HG02571 (cell line): Measurements from ENCODE around the gene MRPL20.
"Not testable (repeated sequence)": the region's sequence is repeated elsewhere in the genome, so short reads cannot be mapped to it uniquely, and the experiment has no call there.

Source experiments
- ATAC-seq: cut with Tn5 transposase; IDR thresholded peaks from one replicate; pipeline ENCODE4 v1.9.1; 2021; ENCODE audit warnings: mild to moderate bottlenecking, moderate library complexity; ENCODE audit not compliant: unreplicated experiment

MRPL20 gene

GRCh38 chr1:1437904-1438376 is 30.8 kb upstream of the MRPL20 start:
- ATAC-seq = no peak

DNA sequence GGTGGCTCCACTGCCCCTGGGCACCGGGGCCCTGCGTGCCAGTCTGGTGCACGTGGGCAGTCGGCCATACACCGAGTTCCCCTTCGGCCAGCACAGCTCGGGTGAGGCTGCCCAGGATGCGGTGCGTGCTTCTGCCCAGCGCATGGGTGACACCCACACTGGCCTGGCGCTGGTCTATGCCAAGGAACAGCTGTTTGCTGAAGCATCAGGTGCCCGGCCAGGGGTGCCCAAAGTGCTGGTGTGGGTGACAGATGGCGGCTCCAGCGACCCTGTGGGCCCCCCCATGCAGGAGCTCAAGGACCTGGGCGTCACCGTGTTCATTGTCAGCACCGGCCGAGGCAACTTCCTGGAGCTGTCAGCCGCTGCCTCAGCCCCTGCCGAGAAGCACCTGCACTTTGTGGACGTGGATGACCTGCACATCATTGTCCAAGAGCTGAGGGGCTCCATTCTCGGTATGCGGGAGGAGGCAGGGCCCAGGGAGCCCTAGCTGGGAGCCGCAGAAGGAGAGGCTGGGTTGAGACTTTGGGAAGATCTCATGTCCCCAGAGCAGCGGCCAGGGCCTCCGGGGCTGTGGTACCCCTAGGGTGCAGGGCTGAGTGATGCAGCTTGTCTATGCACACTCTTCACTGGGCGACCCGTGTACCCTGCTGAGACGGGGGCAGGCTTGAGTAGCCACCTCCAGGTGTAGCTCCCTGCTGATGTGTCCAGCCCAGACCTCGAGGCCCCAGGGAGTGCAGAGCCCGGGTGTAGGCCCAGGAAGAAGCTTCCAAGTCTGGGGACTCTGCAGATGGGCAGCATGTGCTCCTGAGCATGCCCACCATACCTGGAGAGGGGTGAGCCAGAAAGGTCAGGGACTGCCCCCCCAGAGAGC is 30.2 kb upstream of the MRPL20 start:
- no peak for ATAC-seq

DNA sequence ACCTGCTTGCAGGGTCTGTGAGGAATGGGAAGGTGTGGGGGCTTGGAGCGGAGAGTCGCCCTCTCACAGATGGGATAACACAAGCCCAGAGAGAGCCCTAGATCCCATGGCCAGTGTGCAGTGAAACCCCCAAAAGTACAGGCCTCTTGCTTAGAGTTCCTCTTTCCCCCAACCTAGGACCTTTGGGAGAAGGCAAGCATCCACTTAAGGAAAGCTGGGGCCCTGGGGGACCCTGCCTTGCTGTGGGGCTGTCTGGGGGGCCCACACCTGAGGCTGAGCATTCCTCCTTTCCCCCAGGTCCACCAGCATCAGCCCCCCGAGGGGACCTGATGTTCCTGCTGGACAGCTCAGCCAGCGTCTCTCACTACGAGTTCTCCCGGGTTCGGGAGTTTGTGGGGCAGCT is 29.5 kb upstream of the MRPL20 start:
- no peak for ATAC-seq

DNA sequence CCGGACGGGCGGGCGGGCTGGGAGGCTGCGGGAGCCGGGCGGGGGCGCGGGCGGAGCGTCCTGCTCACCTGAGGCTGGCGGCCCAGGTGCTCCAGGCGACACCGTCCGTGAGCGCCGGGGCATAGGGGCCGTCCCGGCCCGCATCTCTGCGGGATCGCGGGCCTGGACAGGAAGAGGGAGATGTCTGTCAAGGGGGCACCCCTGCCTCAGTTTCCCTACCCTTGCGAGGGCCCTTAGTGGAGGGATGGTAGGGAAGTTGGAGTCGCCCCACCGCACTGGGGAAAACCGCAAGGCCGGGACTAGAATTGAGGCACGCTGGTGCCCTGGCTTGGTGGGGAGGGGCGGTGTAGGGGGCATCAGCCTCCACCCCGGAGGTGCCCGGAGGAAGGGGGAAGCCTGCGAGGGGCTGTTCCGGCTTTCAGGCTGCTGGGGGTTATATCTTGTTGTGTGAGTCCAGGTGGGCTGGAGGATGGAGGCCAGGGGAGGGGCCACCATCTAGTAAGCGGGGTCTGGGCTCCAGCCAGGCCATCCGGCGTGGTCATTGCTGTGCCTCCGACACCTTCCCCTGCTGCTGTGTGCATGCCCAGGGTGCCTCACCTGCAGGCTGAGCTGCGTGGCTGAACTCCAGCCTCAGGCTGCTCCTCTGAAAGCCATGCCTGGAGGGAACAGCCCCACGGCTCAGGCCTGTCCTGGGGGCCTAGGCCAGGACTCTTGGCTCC is 29.0 kb upstream of the MRPL20 start:
- no peak for ATAC-seq

DNA sequence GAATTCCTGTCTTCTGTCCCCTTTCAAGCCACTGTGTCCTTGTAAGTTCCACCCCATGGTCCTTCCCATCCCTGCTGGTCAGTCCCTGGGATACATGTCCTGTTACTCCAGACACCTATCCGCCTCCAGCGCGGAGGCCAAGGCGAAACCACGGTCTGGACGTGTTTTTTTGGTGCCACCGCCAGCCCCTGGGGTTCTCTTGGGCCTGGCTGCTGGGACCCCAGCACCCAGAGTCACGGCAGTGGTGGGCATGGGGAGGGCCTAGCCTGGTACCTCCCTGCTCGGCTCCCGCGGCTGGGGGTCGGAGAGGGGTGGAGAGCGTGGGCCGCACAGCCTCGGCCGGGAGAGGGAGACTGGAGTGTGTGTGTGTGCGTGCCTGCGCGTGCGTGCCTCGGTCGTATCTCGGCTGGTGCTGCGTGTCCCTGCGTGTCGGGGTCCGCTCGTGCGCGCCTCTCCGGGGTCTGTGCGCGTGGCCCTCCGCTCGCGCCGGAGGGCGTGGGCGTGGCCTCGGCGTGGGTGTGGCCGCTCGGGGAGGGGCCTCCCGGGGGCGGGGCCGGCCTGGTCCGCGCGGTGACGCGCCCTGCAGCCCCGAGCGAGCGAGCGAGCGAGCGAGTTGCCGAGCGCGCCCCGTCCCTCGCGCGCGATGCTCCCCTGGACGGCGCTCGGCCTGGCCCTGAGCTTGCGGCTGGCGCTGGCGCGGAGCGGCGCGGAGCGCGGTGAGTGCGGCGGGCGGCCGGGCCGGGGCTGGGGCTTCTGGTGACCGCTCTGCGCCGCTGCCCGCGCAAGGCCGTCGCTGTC is 28.2 kb upstream of the MRPL20 start, which contains the start of gene VWA1:
VWA1 (plus strand) TSS at position 585 of the 798 bp plus-strand sequence; CDS start at position 644, 59 bp downstream.
- no peak for ATAC-seq

DNA sequence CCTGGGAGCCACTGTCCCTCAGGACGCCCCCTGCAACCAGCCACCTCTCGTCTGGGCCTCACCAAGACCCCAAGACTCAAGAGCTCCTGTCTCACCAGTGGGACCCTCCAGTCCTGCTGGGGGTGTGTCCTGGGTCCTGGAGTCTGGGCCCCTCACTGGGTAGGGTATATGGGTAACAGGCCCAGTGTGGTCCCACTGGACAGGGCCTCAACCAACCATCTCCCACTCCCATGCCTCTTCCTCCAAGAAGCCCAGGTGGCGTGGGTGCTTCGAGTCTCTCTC is 27.7 kb upstream of the MRPL20 start:
- ATAC-seq = no peak

DNA sequence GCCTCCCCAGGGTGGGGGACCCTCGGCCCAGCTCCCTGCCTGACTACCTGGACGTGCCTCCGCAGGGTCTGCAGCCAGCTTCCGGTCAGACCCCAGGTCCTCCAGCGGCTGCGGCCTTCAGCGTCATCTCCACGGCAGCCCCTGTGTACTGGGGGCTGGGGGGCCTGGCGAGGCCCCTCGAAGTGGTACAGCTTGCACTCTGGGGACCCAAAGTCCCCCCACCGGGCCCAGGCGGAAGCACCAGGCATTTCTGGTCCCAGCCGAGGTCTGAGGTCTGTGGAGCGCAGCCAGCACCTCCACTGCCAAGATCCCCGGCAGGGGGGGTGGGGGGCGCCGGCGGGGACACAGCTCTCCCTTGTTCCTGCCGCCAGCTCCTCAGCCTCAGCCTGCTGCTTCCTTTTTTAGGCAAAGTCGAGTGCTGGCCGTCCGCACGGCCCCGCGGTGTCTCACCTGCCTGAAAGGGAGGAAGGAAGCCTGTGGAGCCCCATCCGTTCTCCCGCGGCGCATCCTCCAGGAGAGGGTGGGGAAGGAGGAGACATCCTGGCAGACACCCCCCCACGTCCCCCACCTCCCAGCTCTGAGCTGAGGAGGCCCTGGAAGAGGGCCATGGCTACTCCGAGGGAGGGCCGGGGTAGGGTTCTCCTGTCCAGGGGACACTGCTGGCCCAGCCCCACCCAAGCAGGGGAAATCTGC is 27.2 kb upstream of the MRPL20 start:
- ATAC-seq = no peak

GRCh38 chr1:1433804-1434130 is 26.7 kb upstream of the MRPL20 start:
- no peak for ATAC-seq

DNA sequence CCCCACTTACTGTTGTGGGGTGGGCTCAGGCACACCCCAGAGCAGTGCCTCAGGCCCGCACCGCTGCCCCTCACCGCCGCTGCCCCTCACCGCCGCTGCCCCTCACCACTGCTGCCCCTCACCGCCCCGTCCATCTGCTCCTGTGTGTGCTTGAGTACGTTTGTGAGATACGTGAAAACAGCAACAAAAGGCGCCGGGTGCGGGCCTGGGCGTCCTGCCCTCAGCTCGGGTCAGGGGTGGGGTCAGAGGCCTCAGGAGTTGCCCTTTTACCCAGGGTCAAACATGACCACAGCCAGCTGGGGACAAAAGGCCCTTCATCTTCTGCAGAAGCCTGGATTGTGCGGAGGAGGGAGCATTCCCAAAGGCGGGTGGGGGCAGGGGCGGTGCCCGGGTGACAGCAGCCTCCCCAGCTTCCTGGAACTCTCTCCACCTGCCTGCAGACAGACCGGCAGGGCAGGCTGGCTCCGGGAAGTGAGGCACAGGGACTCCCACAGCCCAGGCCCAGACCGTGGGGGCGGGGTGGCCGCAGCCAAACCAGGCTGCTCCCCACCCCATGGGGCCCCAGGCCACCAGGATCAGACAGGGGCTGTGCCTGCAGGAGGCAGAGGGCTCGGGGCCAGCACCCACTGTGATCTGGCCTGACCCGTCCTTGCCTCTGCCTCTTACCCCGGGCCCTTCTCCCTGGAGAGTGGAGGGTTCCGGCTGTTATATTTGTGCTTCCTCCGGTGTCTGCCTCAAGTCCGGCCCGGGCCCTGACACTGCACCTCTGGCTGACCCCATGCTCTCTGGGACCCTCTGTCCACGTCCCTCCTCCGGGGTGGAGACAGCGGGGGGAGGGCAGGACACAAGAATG is 26.1 kb upstream of the MRPL20 start:
- ATAC-seq = no peak

DNA sequence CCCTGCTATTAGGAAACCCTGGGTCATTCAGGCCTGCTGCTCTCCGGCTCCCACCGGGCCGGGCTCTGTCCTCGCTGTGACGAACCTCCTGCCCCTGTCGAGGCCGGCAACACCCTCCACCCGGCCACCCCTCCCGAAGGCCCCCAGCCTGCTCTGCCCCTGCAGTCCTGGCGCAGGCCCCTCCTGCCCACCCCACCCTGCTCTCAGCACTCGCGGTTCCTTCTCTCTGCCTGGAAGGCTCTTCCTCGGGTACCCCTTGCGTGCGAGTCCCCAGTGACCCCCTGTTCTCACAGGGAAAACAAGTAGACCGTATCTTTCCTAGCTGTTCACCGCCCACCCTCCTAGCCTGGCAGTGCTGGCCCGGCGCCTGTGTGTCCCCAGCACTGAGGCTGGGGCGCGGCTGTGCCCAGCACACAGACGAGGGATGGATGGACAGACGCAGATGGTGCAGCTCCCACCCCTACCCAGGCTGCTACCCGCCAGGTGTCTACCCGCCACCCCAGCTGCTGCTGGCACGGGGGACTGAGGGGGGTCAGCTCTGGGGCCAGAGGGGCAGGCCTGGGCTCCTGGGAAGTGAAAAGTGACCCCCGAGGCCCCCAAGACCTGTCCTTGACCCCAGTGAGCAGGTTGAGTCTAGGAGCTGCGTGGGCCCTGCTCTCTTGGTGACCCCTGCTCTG is 25.3 kb upstream of the MRPL20 start:
- ATAC-seq = no peak

DNA sequence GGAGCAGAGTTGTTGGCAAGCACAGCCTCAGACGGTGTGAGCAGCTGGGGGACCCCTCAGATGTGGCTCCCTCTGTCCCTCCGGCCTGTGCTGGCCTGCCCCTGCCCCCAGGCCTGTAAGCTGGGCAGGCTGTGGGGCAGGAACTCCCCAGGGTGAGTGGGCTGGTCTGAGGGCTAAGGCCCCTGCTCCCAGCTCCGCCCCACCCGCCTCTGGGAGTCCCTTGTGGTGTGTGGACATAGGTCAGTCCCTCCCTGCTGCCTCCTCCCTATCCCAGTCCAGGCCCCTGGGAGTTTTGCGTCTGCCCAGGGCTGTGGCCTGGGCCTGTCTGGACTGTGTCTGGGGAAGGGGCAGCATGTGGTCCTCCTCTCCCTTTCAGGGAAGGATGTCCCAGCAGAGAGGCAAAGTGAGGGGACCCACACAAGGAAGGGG is 24.8 kb upstream of the MRPL20 start:
- ATAC-seq = no peak

- no peak for ATAC-seq
Observed at GRCh38 chr1:1430992-1431844, 24.1 kb upstream of the MRPL20 start.

GRCh38 chr1:1430114-1430982 is 23.3 kb upstream of the MRPL20 start:
- no peak for ATAC-seq

GRCh38 chr1:1429671-1430073 is 22.6 kb upstream of the MRPL20 start:
- no peak for ATAC-seq

DNA sequence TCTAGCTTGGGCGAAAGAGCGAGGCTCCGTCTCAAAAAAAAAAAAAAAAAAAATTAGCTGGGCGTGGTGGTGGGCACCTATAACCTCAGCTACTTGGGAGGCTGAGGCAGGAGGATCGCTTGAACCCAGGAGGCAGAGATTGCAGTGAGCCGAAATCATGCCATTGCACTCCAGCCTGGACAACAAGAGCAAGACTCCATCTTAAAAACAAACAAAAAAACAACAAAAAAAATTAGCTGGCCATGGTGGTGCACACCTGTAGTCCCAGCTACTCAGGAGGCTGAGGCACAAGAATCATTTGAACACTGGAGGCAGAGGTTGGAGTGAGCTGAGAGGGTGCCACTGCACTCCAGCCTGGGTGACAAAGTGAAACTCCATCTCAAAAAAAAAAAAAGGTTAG is 21.9 kb upstream of the MRPL20 start:
- ATAC-seq = not testable (repeated sequence)

- ATAC-seq = no peak
Observed at GRCh38 chr1:1428174-1428573, 21.1 kb upstream of the MRPL20 start.

DNA sequence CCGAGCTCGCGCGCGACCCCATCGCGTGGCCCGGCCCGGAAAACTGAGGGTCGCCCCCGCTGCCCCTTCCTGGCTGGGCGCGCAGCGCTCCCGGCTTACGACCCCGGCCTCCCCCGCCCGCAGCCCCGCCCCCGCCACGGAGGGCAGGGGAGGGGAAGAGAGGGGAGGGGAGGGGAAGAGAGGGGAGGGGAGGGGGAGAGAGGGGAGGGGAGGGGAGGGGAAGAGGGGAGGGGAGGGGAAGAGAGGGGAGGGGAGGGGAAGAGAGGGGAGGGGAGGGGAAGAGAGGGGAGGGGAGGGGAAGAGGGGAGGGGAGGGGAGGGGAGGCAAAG is 20.7 kb upstream of the MRPL20 start:
- ATAC-seq = no peak
